Measurements from ENCODE around the gene TP63.
A peak's percentile ranks its signal among the peaks of the same experiment; 100 is the strongest.
"Not testable (repeated sequence)": the region's sequence is repeated elsewhere in the genome, so short reads cannot be mapped to it uniquely, and the experiment has no call there.

The TP63 gene

GRCh38 chr3:189629803-189630455 is 1.3 kb upstream of the TP63 start:
- DNase-seq: no peak

GRCh38 chr3:189630767-189631372 is 319 bp upstream of the TP63 start:
- peak; percentile 42 to 43 for DNase-seq

GRCh38 chr3:189631409-189631808 is 220 bp downstream of the TP63 start:
- no peak for DNase-seq

GRCh38 chr3:189632242-189632641 is 1.1 kb downstream of the TP63 start:
- no peak for DNase-seq

- no peak for DNase-seq
Observed at GRCh38 chr3:189635339-189635738, 4.2 kb downstream of the TP63 start.

GRCh38 chr3:189636048-189636447 is 4.9 kb downstream of the TP63 start:
- no peak for DNase-seq

GRCh38 chr3:189637750-189638149 is 6.6 kb downstream of the TP63 start:
- DNase-seq: peak; percentile 13 to 16

GRCh38 chr3:189638276-189639031 is 7.3 kb downstream of the TP63 start:
- no peak for DNase-seq

GRCh38 chr3:189641776-189642175 is 10.6 kb downstream of the TP63 start:
- no peak for DNase-seq

GRCh38 chr3:189646853-189647542 is 15.8 kb downstream of the TP63 start:
- DNase-seq: no peak

- DNase-seq: no peak
Observed at GRCh38 chr3:189652042-189652441, 20.9 kb downstream of the TP63 start.

GRCh38 chr3:189655617-189656016 is 24.4 kb downstream of the TP63 start:
- peak in 1 of 2 donors; percentile 2 for DNase-seq

GRCh38 chr3:189659571-189659970 is 28.4 kb downstream of the TP63 start:
- no peak for DNase-seq

- DNase-seq: peak; percentile 27 to 34
Observed at GRCh38 chr3:189664311-189664710, 33.1 kb downstream of the TP63 start.

- not testable (repeated sequence) for DNase-seq
Observed at GRCh38 chr3:189672346-189672745, 41.2 kb downstream of the TP63 start.

GRCh38 chr3:189673535-189673934 is 42.3 kb downstream of the TP63 start:
- DNase-seq: no peak

- DNase-seq: no peak
Observed at GRCh38 chr3:189674249-189674913, 43.2 kb downstream of the TP63 start.

GRCh38 chr3:189677667-189678066 is 46.5 kb downstream of the TP63 start:
- no peak for DNase-seq

GRCh38 chr3:189680723-189681122 is 49.5 kb downstream of the TP63 start:
- DNase-seq: no peak

- DNase-seq: no peak
Observed at GRCh38 chr3:189683546-189684255, 52.5 kb downstream of the TP63 start.

- no peak for DNase-seq
Observed at GRCh38 chr3:189684317-189684716, 53.1 kb downstream of the TP63 start.

GRCh38 chr3:189685291-189685690 is 54.1 kb downstream of the TP63 start:
- DNase-seq: no peak

Data from inflammatory macrophage treated with lipopolysaccharide for 1 hour (primary cell).